IMR-90 (cell line): Measurements from ENCODE around the gene CFAP161. TPM values are rescaled to one million over a fixed set of nuclear protein-coding genes. Genes with fewer than 3 reads are reported as not detected.

Source experiments
- ATAC-seq: fragments of 200-7000 bp; cut with Tn5 transposase; 2 replicates; pipeline ENCODE4 v1.9.1; 2020; ENCODE audit warnings: low read depth, mild to moderate bottlenecking, moderate library complexity
- BruUV-seq: library from RNA; stranded (reverse); fragments of 400-500 nt; replicated peaks from 2 replicates; lab custom pipeline; 2021; lab: Mats Ljungman, UMichigan
- CTCF ChIA-PET: fragments of 300-600 bp; formaldehyde crosslinking; extraction: SDS; loops from one replicate; lab custom pipeline; 2021; ENCODE audit warnings: antibody characterized with exemption; lab: Yijun Ruan, JAX
- POLR2A ChIA-PET: fragments of 300-600 bp; sonication (Branson Sonifier 250); formaldehyde crosslinking; loops from one replicate; lab custom pipeline; 2022; ENCODE audit warnings: antibody characterized with exemption; ENCODE audit not compliant: unreplicated experiment; lab: Charles Lee
- DNase-seq: peaks from one replicate; pipeline ENCODE4 v3.0.0; 2013
- H2AFZ ChIP-seq: replicated peaks from 2 replicates; pipeline ENCODE3; 2013; ENCODE audit warnings: low read length, mild to moderate bottlenecking; ENCODE audit not compliant: poor library complexity
- H2AK5ac ChIP-seq: 2 replicates; pipeline ENCODE4 v1.6.1; 2013; ENCODE audit warnings: low read depth, low read length, inconsistent platforms
- H2AK9ac ChIP-seq: replicated peaks from 2 replicates; pipeline ENCODE3; 2013; ENCODE audit warnings: mild to moderate bottlenecking, low read depth, low read length, moderate library complexity; ENCODE audit not compliant: poor library complexity
- H2BK120ac ChIP-seq: 2 replicates; pipeline ENCODE4 v1.6.1; 2013; ENCODE audit warnings: low read depth, low read length, inconsistent platforms
- H2BK15ac ChIP-seq: 3 replicates; pipeline ENCODE4 v1.6.1; 2013; ENCODE audit warnings: low read depth, low read length, inconsistent platforms
- H2BK20ac ChIP-seq: 2 replicates; pipeline ENCODE4 v1.6.1; 2013; ENCODE audit warnings: low read depth, mild to moderate bottlenecking, inconsistent platforms, low read length, moderate library complexity
- H2BK5ac ChIP-seq: 2 replicates; pipeline ENCODE4 v1.6.1; 2013; ENCODE audit warnings: mild to moderate bottlenecking, low read depth, low read length, inconsistent platforms; ENCODE audit not compliant: poor library complexity, severe bottlenecking
- H3K14ac ChIP-seq: replicated peaks from 2 replicates; pipeline ENCODE4 v1.6.1; 2013; ENCODE audit warnings: low read depth, low read length, inconsistent platforms
- H3K18ac ChIP-seq: 2 replicates; pipeline ENCODE4 v1.6.1; 2013; ENCODE audit warnings: low read depth, low read length, control low read depth
- H3K23ac ChIP-seq: 2 replicates; pipeline ENCODE4 v1.6.1; 2013; ENCODE audit warnings: low read depth, low read length, inconsistent platforms
- H3K27ac ChIP-seq: 2 replicates; pipeline ENCODE4 v1.5.1; 2013; ENCODE audit warnings: mild to moderate bottlenecking, control low read depth, low read length; ENCODE audit not compliant: insufficient read depth
- H3K27me3 ChIP-seq: 2 replicates; pipeline ENCODE4 v1.6.1; 2013; ENCODE audit warnings: low read length; ENCODE audit not compliant: control insufficient read depth, insufficient read depth
- H3K36me3 ChIP-seq: 2 replicates; pipeline ENCODE4 v1.6.1; 2013; ENCODE audit warnings: low read length, mixed read lengths; ENCODE audit not compliant: control insufficient read depth, insufficient read depth
- H3K4ac ChIP-seq: 2 replicates; pipeline ENCODE4 v1.6.1; 2013; ENCODE audit warnings: low read depth, low read length, inconsistent platforms
- H3K4me1 ChIP-seq: 2 replicates; pipeline ENCODE4 v1.6.1; 2013; ENCODE audit warnings: low read length, mixed read lengths; ENCODE audit not compliant: control insufficient read depth, insufficient read depth
- H3K4me2 ChIP-seq: 2 replicates; pipeline ENCODE4 v1.6.1; 2013; ENCODE audit warnings: low read depth, mild to moderate bottlenecking, control low read depth, low read length, moderate library complexity
- H3K4me3 ChIP-seq: 2 replicates; pipeline ENCODE4 v1.5.1; 2013; ENCODE audit warnings: low read depth, mild to moderate bottlenecking, control low read depth, low read length, moderate library complexity; ENCODE audit not compliant: insufficient read depth
- H3K56ac ChIP-seq: 2 replicates; pipeline ENCODE4 v1.6.1; 2013; ENCODE audit warnings: low read length, inconsistent platforms; ENCODE audit not compliant: insufficient read depth; ENCODE audit errors: extremely low read depth
- H3K79me1 ChIP-seq, 2 experiments: 2 replicates each; pipeline ENCODE4 v1.6.1; 2013; ENCODE audit warnings: low read length in 2 of 2, inconsistent platforms in 1 of 2, low read depth in 1 of 2
- H3K9ac ChIP-seq: 2 replicates; pipeline ENCODE4 v1.6.1; 2013; ENCODE audit warnings: low read depth, low read length, control low read depth
- H3K9me1 ChIP-seq: 2 replicates; pipeline ENCODE4 v1.6.1; 2013; ENCODE audit warnings: low read length, inconsistent platforms; ENCODE audit not compliant: insufficient read depth
- H3K9me3 ChIP-seq: 2 replicates; pipeline ENCODE4 v1.6.1; 2013; ENCODE audit warnings: low read length; ENCODE audit not compliant: control insufficient read depth, insufficient read depth
- H4K20me1 ChIP-seq: 2 replicates; pipeline ENCODE4 v1.6.1; 2013; ENCODE audit warnings: low read length, inconsistent platforms; ENCODE audit not compliant: insufficient read depth
- H4K5ac ChIP-seq: 2 replicates; pipeline ENCODE4 v1.6.1; 2013; ENCODE audit warnings: mild to moderate bottlenecking, low read depth, low read length, control low read depth
- H4K8ac ChIP-seq, 2 experiments: 2 replicates each; pipeline ENCODE4 v1.6.1; 2013; ENCODE audit warnings: low read depth in 2 of 2, low read length in 2 of 2, control low read depth in 1 of 2, inconsistent platforms in 1 of 2
- H4K91ac ChIP-seq: 2 replicates; pipeline ENCODE4 v1.6.1; 2013; ENCODE audit warnings: low read depth, low read length, inconsistent platforms; ENCODE audit not compliant: insufficient read depth
- BHLHE40 ChIP-seq: fragments of 150-350 bp; IDR thresholded peaks from 2 replicates; pipeline ENCODE4 v1.6.1; 2016; ENCODE audit warnings: mild to moderate bottlenecking, low read depth, low read length
- CEBPB ChIP-seq: IDR thresholded peaks from 2 replicates; pipeline ENCODE4 v1.6.1; 2012; ENCODE audit warnings: low read depth, low read length, improper control_type of control experiment
- CHD1 ChIP-seq: IDR thresholded peaks from 2 replicates; pipeline ENCODE4 v1.6.1; 2012; ENCODE audit warnings: low read depth, low read length, improper control_type of control experiment
- FOS ChIP-seq: fragments of 150-350 bp; IDR thresholded peaks from 2 replicates; pipeline ENCODE4 v1.6.1; 2016; ENCODE audit warnings: low read depth, low read length
- MAFK ChIP-seq: IDR thresholded peaks from 2 replicates; pipeline ENCODE4 v1.6.1; 2012; ENCODE audit warnings: low read depth, low read length, improper control_type of control experiment
- MAZ ChIP-seq: IDR thresholded peaks from 2 replicates; pipeline ENCODE4 v1.6.1; 2012; ENCODE audit warnings: low read depth, mild to moderate bottlenecking, low read length, improper control_type of control experiment, moderate library complexity, borderline replicate concordance
- NFE2L2 ChIP-seq: fragments of 150-350 bp; IDR thresholded peaks from 2 replicates; pipeline ENCODE4 v1.6.1; 2016; ENCODE audit warnings: low read depth, mild to moderate bottlenecking, low read length
- POLR2A ChIP-seq: IDR thresholded peaks from 2 replicates; pipeline ENCODE4 v1.6.1; 2012; ENCODE audit warnings: mild to moderate bottlenecking, low read depth, low read length
- RAD21 ChIP-seq: IDR thresholded peaks from 2 replicates; pipeline ENCODE4 v1.6.1; 2012; ENCODE audit warnings: low read length, improper control_type of control experiment
- RCOR1 ChIP-seq: IDR thresholded peaks from 2 replicates; pipeline ENCODE4 v1.6.1; 2012; ENCODE audit warnings: mild to moderate bottlenecking, low read length, improper control_type of control experiment; ENCODE audit not compliant: insufficient replicate concordance
- RFX5 ChIP-seq: IDR thresholded peaks from 2 replicates; pipeline ENCODE4 v1.8.0; 2012; ENCODE audit warnings: low read depth, mild to moderate bottlenecking, low read length, moderate library complexity
- SMC3 ChIP-seq: fragments of 150-350 bp; IDR thresholded peaks from 2 replicates; pipeline ENCODE4 v1.6.1; 2016; ENCODE audit warnings: low read depth, mild to moderate bottlenecking, antibody characterized with exemption, low read length, moderate library complexity
- dilution Hi-C: fragments of 300-500 bp; cut with HindIII; formaldehyde crosslinking; loops from one replicate; pipeline ENCODE4 v1.14.3; 2018; ENCODE audit warnings: low sequenced_read_pairs; ENCODE audit not compliant: unreplicated experiment
- in situ Hi-C: fragments of 300-500 bp; cut with MboI; formaldehyde crosslinking; loops from 3 replicates; pipeline ENCODE4 v1.14.3; 2019; ENCODE audit warnings: low sequenced_read_pairs, inconsistent platforms, mixed read lengths
- intact Hi-C: fragments of 100-400 bp; cut with micrococcal nuclease; formaldehyde crosslinking; loops from 2 replicates; pipeline ENCODE4 v1.10.0; 2022
- polyA plus RNA-seq, 3 experiments: library from polyadenylated mRNA; depleted of rRNA; stranded (reverse); fragments of >200 nt; gene quantifications; 2 replicates each; pipeline ENCODE4 v1.2.3, GENCODE V29; 2012; ENCODE audit warnings: low replicate concordance in 1 of 3
- total RNA-seq: library from RNA; depleted of rRNA; stranded (reverse); fragments of >200 nt; gene quantifications from 2 replicates; pipeline ENCODE4 v1.2.3, GENCODE V29; 2012
- TF ChIP-seq, protein P1 (sequence below): conservative IDR thresholded peaks from 2 replicates; pipeline ENCODE4 v1.5.1; 2012; ENCODE audit warnings: mild to moderate bottlenecking, low read depth, low read length, improper control_type of control experiment
- TF ChIP-seq, protein P2 (sequence below): fragments of 150-350 bp; IDR thresholded peaks from 2 replicates; pipeline ENCODE4 v1.6.1; 2017; ENCODE audit warnings: mild to moderate bottlenecking, antibody characterized with exemption, low read length, low read depth
- TF ChIP-seq, protein P3 (sequence below): fragments of 150-350 bp; IDR thresholded peaks from 2 replicates; pipeline ENCODE4 v1.6.1; 2016; ENCODE audit warnings: low read depth, mild to moderate bottlenecking, low read length, moderate library complexity, borderline replicate concordance

Gene CFAP161
- total and polyA plus RNA-seq, 2 of the 4 experiments (the other 2 are of a cell fraction): not detected

DNA sequence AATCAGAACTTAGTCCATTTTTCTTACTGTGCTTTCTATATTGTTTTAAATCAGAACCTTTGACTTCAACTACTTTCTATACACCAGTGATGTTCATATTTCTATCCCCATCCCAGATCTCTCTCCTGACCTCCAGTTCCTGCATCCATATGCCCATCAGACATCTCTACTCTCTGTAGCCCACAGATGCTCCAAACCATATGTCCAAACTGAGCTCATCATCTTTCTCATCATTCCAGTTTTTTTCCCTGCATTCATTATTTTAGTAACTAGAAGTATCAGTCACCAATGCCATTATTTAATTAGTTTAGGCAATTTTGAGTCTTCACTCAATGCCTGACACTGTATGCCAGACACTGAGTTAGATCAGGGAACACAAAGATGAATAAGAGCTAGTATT lies 37.2 kb downstream of the CFAP161 start:
- DNase-seq (no peak), ATAC-seq (no peak)
- no peak overlapping the region for H3K14ac ChIP-seq
- no peak overlapping the region for H3K23ac ChIP-seq
- no peak overlapping the region for H3K18ac ChIP-seq
- no peak overlapping the region for H3K27ac ChIP-seq
- no peaks in the 10 kb centered on the region for H3K79me1 ChIP-seq
- no peak overlapping the region for H3K4me2 ChIP-seq
- dilution Hi-C loops: no loop called here
- in situ Hi-C loops: no loop called here
- H3K27me3 ChIP-seq: no peaks in the 10 kb centered on the region
- no peaks in the 10 kb centered on the region for H3K9me3 ChIP-seq
- no peak overlapping the region for H2AK5ac ChIP-seq
- H4K8ac ChIP-seq: no peak overlapping the region
- H3K4me3 ChIP-seq: no peak overlapping the region
- no peak overlapping the region for H3K9ac ChIP-seq
- ChIA-PET POLR2A (no interaction called here), CTCF (interaction anchor here (1.4 to 3.4 kb wide), 2 partner anchors 15 to 95 kb away, joined by 3 to 13 read pairs; no protein-coding TSS in a partner anchor)
- no peaks in the 10 kb centered on the region for H3K36me3 ChIP-seq
- no peak overlapping the region for H2AK9ac ChIP-seq
- peak overlapping the region; percentile 34; the same call in 1 of the 2 replicates for H2BK20ac ChIP-seq
- H4K5ac ChIP-seq: no peak overlapping the region
- peak overlapping the region; percentile 31; the same call in 1 of the 2 replicates for H3K4ac ChIP-seq
- H2BK15ac ChIP-seq: 0 out of 3 replicates have a peak overlapping the region, but pooled peaks have one; percentile 14
- no TSS peak for BruUV-seq
- peaks cover 5% of the 10 kb centered on the region for H3K4me1 ChIP-seq
- H4K20me1 ChIP-seq: no peaks in the 10 kb centered on the region
- peak overlapping the region; percentile 22; the same call in 1 of the 2 replicates for H2BK120ac ChIP-seq
- H2AFZ ChIP-seq: no peak overlapping the region
- H3K9me1 ChIP-seq: 0 out of 2 replicates have a peak, but pooled peaks cover 7% of the 10 kb centered on the region
- intact Hi-C loops: no loop called here
- TF ChIP-seq MAZ (no peak), NFE2L2 (no peak), MAFK (no peak), RAD21 (no peak), BHLHE40 (no peak), RFX5 (no peak), FOS (no peak), RCOR1 (no peak), CHD1 (no peak), POLR2A (no peak), SMC3 (no peak), CEBPB (no peak)
- TF ChIP-seq, protein P1, sequence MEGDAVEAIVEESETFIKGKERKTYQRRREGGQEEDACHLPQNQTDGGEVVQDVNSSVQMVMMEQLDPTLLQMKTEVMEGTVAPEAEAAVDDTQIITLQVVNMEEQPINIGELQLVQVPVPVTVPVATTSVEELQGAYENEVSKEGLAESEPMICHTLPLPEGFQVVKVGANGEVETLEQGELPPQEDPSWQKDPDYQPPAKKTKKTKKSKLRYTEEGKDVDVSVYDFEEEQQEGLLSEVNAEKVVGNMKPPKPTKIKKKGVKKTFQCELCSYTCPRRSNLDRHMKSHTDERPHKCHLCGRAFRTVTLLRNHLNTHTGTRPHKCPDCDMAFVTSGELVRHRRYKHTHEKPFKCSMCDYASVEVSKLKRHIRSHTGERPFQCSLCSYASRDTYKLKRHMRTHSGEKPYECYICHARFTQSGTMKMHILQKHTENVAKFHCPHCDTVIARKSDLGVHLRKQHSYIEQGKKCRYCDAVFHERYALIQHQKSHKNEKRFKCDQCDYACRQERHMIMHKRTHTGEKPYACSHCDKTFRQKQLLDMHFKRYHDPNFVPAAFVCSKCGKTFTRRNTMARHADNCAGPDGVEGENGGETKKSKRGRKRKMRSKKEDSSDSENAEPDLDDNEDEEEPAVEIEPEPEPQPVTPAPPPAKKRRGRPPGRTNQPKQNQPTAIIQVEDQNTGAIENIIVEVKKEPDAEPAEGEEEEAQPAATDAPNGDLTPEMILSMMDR: no peak
- TF ChIP-seq, protein P2, sequence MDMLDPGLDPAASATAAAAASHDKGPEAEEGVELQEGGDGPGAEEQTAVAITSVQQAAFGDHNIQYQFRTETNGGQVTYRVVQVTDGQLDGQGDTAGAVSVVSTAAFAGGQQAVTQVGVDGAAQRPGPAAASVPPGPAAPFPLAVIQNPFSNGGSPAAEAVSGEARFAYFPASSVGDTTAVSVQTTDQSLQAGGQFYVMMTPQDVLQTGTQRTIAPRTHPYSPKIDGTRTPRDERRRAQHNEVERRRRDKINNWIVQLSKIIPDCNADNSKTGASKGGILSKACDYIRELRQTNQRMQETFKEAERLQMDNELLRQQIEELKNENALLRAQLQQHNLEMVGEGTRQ: no peak
- TF ChIP-seq, protein P3, sequence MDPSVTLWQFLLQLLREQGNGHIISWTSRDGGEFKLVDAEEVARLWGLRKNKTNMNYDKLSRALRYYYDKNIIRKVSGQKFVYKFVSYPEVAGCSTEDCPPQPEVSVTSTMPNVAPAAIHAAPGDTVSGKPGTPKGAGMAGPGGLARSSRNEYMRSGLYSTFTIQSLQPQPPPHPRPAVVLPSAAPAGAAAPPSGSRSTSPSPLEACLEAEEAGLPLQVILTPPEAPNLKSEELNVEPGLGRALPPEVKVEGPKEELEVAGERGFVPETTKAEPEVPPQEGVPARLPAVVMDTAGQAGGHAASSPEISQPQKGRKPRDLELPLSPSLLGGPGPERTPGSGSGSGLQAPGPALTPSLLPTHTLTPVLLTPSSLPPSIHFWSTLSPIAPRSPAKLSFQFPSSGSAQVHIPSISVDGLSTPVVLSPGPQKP: no peak
- H3K56ac ChIP-seq: no peak overlapping the region
- no peak overlapping the region; the same call in 1 of the 2 replicates for H4K91ac ChIP-seq
- no peak overlapping the region for H2BK5ac ChIP-seq
